Mucosa of descending colon (tissue), 3 donors: ENCODE measurements around the gene HUS1. TPM values are rescaled to one million over a fixed set of nuclear protein-coding genes. Genes with fewer than 3 reads are reported as not detected.
A peak's percentile ranks its signal among the peaks of the same experiment; 100 is the strongest.

ENCODE experiments used
- ATAC-seq: fragments of 200-7000 bp; cut with Tn5 transposase; one replicate; pipeline ENCODE4 v1.9.1; 2020; ENCODE audit warnings: mild to moderate bottlenecking, moderate library complexity
- DNase-seq, 3 donors: peaks; one replicate each; pipeline ENCODE4 v3.0.0-alpha.2; 2020
- H3K36me3 ChIP-seq: fragments of 200-600 bp; one replicate; pipeline ENCODE4 v1.8.0; 2021; ENCODE audit warnings: low read depth, mild to moderate bottlenecking
- H3K4me1 ChIP-seq: fragments of 200-600 bp; one replicate; pipeline ENCODE4 v1.8.0; 2021; ENCODE audit warnings: low read depth, mild to moderate bottlenecking
- H3K4me3 ChIP-seq: fragments of 200-600 bp; one replicate; pipeline ENCODE4 v1.8.0; 2021; ENCODE audit warnings: mild to moderate bottlenecking
- H3K9me3 ChIP-seq: fragments of 200-600 bp; one replicate; pipeline ENCODE4 v1.8.0; 2021; ENCODE audit warnings: mild to moderate bottlenecking
- intact Hi-C, 2 donors: fragments of 100-400 bp; cut with DNase I in 1 of 2; cut with micrococcal nuclease in 1 of 2; formaldehyde crosslinking; loops; one replicate each; pipeline versions ENCODE4 v1.11.0 to v1.11.1; 2022; cut with DNase I, micrococcal nuclease
- total RNA-seq, 3 donors: library from RNA; stranded (reverse); fragmentation: NEBNext Ultra II Directional in 2 of 3; extraction: Animal tissue kit (Norgen Biotek cat#: 25700) in 2 of 3; gene quantifications; one replicate each; pipeline versions ENCODE4 v1.2.1 to v1.2.4, GENCODE V29; 2021 to 2023
- TF ChIP-seq, protein P1 (sequence below): fragments of 200-600 bp; IDR thresholded peaks from one replicate; pipeline ENCODE4 v1.8.0; 2022; ENCODE audit warnings: antibody characterized with exemption, mild to moderate bottlenecking
- donor health status: DM: no; HTN: no; CAD: no; lungs with moderate emphysema.
- donor health status: DM: no; HTN: no; CAD: no.
- donor health status: DM: no; HTN: yes; CAD: no.

HUS1 gene
- total RNA-seq, 3 donors from 2014 or later = 44.8 to 53.7 (median 47.4) TPM

DNA sequence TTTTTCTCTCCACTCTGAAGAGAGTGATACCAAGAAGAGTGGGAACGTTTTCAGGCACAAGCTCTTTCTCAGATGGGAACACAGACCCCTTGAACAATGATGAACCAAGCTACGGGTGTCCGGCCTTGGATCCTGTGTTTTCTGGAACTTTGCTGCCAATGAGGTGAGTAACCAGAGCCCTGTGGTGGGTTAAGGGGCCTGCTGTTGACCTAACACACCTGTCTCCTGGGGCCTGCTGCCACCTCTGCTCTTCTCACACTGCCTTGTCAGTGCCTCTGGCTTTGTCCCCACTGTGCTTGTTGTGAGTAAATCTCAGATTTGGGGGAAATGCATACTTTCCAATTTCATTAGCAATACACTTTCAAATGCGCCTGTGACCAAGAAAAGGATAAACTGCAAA, 29.7 kb downstream of the HUS1 start:
- H3K36me3 ChIP-seq = no peaks in the 10 kb centered on the region
- DNase-seq = no peak
- no peak for ATAC-seq
- TF ChIP-seq, protein P1, sequence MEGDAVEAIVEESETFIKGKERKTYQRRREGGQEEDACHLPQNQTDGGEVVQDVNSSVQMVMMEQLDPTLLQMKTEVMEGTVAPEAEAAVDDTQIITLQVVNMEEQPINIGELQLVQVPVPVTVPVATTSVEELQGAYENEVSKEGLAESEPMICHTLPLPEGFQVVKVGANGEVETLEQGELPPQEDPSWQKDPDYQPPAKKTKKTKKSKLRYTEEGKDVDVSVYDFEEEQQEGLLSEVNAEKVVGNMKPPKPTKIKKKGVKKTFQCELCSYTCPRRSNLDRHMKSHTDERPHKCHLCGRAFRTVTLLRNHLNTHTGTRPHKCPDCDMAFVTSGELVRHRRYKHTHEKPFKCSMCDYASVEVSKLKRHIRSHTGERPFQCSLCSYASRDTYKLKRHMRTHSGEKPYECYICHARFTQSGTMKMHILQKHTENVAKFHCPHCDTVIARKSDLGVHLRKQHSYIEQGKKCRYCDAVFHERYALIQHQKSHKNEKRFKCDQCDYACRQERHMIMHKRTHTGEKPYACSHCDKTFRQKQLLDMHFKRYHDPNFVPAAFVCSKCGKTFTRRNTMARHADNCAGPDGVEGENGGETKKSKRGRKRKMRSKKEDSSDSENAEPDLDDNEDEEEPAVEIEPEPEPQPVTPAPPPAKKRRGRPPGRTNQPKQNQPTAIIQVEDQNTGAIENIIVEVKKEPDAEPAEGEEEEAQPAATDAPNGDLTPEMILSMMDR = no peak
- no peak overlapping the region for H3K4me3 ChIP-seq
- H3K9me3 ChIP-seq = no peaks in the 10 kb centered on the region
- intact Hi-C loops = loop anchor here in 1 of 2 donors (5.0 kb wide), 1 partner anchor 163 kb away; no protein-coding TSS in a partner anchor
- H3K4me1 ChIP-seq = peaks cover 14% of the 10 kb centered on the region

DNA sequence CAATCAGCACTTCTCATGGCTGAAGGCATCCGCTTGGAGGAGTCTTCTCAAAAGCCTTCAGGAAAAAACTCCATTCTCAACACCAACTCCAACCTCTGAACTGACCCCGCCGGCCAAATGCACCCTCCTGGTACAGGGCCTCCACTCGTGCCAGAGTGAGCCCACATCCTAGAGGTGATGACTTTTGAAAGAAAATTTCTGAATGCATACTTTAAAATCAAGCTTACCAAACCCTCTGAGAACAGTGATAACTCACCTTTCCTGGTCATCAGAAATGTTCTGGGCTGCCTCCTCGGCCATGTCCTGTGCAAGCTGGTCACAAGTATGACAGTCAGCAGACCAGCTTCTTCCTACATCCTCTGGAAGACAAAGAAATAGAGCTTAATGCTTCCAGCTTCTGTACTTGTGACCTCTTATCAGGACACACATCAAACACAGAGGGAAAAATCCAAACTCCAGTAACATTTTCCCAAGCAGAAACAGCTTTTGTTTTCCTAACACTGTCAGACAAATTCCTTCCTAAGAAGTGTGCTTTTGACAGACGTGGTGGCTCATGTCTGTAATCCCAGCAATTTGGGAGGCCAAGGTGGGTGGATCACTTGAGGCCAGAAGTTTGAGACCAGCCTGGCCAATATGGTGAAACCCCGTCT, 31.1 kb downstream of the HUS1 start, which contains the start of gene PKD1L1:
PKD1L1 (minus strand) TSS at position 326 of the 650 bp plus-strand sequence; CDS start at position 300, 26 bp downstream.
- peaks cover 14% of the 10 kb centered on the region for H3K4me1 ChIP-seq
- TF ChIP-seq, protein P1 = no peak
- ATAC-seq (no peak), DNase-seq (no peak)
- no peaks in the 10 kb centered on the region for H3K9me3 ChIP-seq
- intact Hi-C loops = loop anchor here in 1 of 2 donors (5.0 kb wide), 1 partner anchor 164 kb away; no protein-coding TSS in a partner anchor
- H3K4me3 ChIP-seq = no peak within 1 kb of the TSS
- H3K36me3 ChIP-seq = no peaks in the 10 kb centered on the region

DNA sequence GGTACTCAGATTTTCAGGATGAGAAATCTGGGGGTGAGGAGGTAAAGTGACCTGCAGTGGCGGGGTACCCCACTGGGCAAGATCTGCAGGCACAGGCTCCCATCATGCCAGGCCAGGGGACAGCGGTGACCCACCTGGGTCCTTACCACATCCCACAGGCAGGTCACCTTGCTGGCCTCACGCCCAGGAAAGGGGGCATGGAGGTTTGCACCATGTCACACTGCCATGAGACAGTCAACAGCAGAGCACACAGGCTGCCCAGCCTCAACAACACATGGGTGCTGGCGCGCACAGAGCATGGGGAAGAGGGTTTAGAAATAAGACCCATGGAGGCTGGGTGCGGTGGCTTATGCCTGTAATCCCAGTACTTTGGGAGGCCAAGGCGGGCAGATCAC, 32.1 kb downstream of the HUS1 start:
- H3K4me3 ChIP-seq = no peak overlapping the region

DNA sequence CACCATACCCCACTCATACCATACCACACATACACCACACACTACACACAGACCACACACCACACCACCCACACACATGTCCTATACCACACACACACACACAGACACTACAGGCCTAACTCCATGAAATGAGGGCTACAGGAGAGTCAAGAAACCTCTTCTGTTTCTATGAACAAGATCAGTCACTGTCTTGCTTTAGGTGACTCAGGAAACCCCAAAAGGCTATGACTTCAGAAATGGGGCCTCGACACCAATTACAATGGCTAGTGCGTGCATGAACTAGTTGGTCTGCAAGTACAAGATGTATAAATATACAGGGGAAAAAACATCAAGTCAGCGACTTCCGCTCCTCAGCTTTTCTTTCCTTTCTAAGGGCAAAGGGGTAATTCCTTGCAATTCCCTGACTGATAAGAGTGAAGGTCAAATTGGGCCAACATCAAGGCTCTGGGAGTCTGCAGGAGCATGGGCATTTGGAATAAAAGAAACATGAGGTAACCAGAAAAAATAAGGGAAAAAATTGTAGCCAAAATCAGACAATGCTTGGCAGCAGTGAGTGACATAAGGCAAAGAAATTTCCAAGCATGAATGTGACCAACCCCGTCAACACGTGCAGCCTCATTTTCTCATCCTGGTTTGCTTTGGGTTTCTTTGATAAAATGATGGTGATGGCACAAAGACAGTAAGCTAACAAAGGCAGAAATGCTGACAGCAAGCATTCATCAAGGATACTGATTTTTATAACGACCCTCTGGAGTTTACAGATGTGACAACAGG, 32.6 kb downstream of the HUS1 start:
- TF ChIP-seq, protein P1 = no peak
- Histone ChIP-seq H3K9me3 (no peaks in the 10 kb centered on the region), H3K36me3 (no peaks in the 10 kb centered on the region), H3K4me1 (peaks cover 8% of the 10 kb centered on the region), H3K4me3 (no peak overlapping the region)
- ATAC-seq (no peak), DNase-seq (no peak)
- intact Hi-C loops = loop anchor here in 1 of 2 donors (5.0 kb wide), 1 partner anchor 166 kb away; no protein-coding TSS in a partner anchor

More for the DNA sequence above, 32.1 kb downstream of the HUS1 start:
- Histone ChIP-seq H3K9me3 (no peaks in the 10 kb centered on the region), H3K36me3 (no peaks in the 10 kb centered on the region), H3K4me1 (peaks cover 14% of the 10 kb centered on the region)
- intact Hi-C loops = loop anchor here in 1 of 2 donors (5.0 kb wide), 1 partner anchor 165 kb away; no protein-coding TSS in a partner anchor
- no peak for DNase-seq
- TF ChIP-seq, protein P1 = no peak
- no peak for ATAC-seq

DNA sequence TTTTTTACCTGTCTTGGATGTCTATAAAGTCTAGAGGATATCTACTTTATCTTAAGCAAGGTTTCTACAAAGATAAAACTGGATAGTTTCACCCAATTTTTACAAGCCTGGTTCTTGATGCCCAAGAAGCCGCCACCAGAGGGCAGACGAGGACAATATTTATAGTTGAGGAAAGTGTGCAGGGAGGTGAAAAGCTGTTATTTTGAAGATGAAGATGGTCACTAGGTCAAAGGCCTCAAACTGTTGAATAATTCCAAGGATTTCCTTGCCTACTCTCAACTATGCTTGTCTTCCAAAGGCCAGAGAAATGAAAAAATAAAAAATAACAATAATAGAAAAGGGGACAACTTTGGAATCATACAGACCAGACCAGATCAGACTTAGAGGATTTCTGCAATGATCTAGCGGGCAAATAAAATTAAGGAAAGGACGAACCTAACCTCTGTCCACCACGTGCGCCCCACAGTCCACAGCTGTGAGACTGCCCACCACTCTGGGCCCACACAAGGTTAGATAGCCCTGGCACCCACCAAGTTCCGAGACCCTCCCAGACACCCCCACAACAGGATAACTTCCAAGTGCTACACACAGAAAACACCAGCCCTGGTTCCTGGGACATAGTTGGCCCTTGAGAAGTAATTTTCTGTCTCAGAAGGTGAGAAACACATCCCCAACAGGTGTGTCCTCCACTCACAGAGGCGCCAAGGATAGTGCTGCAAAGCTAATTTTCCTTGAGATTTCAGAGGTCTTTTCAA, 34.0 kb downstream of the HUS1 start:
- TF ChIP-seq, protein P1 = peak; percentile 64
- peak in 2 of 3 donors; percentile 83 to 98 for DNase-seq
- peaks cover 11% of the 10 kb centered on the region for H3K4me1 ChIP-seq
- no peak overlapping the region for H3K4me3 ChIP-seq
- ATAC-seq = no peak
- H3K36me3 ChIP-seq = no peaks in the 10 kb centered on the region
- H3K9me3 ChIP-seq = no peaks in the 10 kb centered on the region
- intact Hi-C loops = loop anchor here (2.0 to 5.0 kb wide), 2 partner anchors 165 to 167 kb away; no protein-coding TSS in a partner anchor
